Caco-2 (cell line): ENCODE measurements around the gene PTPRN2. TPM values are rescaled to one million over a fixed set of nuclear protein-coding genes. Genes with fewer than 3 reads are reported as not detected.

Experiments
- BruUV-seq: library from RNA; stranded (reverse); fragments of 400-500 nt; replicated peaks from 2 replicates; lab custom pipeline; 2021; lab: Mats Ljungman, UMichigan
- CTCF ChIA-PET: fragments of 300-600 bp; sonication (Branson Sonifier 250); formaldehyde crosslinking; loops from one replicate; lab custom pipeline; 2022; ENCODE audit warnings: antibody characterized with exemption; lab: Charles Lee
- POLR2A ChIA-PET: fragments of 300-600 bp; sonication (Branson Sonifier 250); formaldehyde crosslinking; loops from one replicate; lab custom pipeline; 2022; ENCODE audit warnings: antibody characterized with exemption; lab: Charles Lee
- DNase-seq, 2 experiments: peaks; one replicate each; pipeline versions ENCODE4 v3.0.0 to v3.0.0-alpha.2; 2020 to 2022
- H3K27me3 ChIP-seq: replicated peaks from 2 replicates; pipeline ENCODE4 v1.6.0; 2011; ENCODE audit warnings: low read length; ENCODE audit not compliant: control insufficient read depth, insufficient read depth
- H3K36me3 ChIP-seq: 2 replicates; pipeline ENCODE4 v1.5.1; 2011; ENCODE audit warnings: low read length; ENCODE audit not compliant: control insufficient read depth, insufficient read depth
- H3K4me1 ChIP-seq: fragments of 250-450 bp; sonication (Bioruptor Pico); 2 replicates; pipeline ENCODE4 v1.5.1; 2020; ENCODE audit warnings: mild to moderate bottlenecking
- H3K4me3 ChIP-seq: 2 replicates; pipeline ENCODE4 v1.5.1; 2011; ENCODE audit warnings: low read depth, mild to moderate bottlenecking, control low read depth, low read length
- H3K9me3 ChIP-seq: fragments of 250-450 bp; sonication (Bioruptor Pico); 2 replicates; pipeline ENCODE4 v1.5.1; 2020; ENCODE audit warnings: mild to moderate bottlenecking, moderate library complexity
- H3K27ac Mint-ChIP-seq: one replicate; pipeline ENCODE4 v1.8.0; 2022; ENCODE audit warnings: mixed read lengths; ENCODE audit not compliant: unreplicated experiment
- H3K27me3 Mint-ChIP-seq: one replicate; pipeline ENCODE4 v1.8.0; 2022; ENCODE audit warnings: mixed read lengths; ENCODE audit not compliant: insufficient read depth, unreplicated experiment
- H3K36me3 Mint-ChIP-seq: one replicate; pipeline ENCODE4 v1.8.0; 2022; ENCODE audit warnings: mild to moderate bottlenecking, mixed read lengths; ENCODE audit not compliant: insufficient read depth, unreplicated experiment
- H3K4me1 Mint-ChIP-seq: one replicate; pipeline ENCODE4 v1.8.0; 2022; ENCODE audit warnings: low read depth, mixed read lengths; ENCODE audit not compliant: unreplicated experiment
- H3K4me3 Mint-ChIP-seq: one replicate; pipeline ENCODE4 v1.8.0; 2022; ENCODE audit warnings: mild to moderate bottlenecking, moderate library complexity, mixed read lengths; ENCODE audit not compliant: unreplicated experiment
- H3K9me3 Mint-ChIP-seq: one replicate; pipeline ENCODE4 v1.8.0; 2022; ENCODE audit warnings: mixed read lengths; ENCODE audit not compliant: unreplicated experiment
- CTCF ChIP-seq, 2 experiments: fragments of 200-600 bp in 1 of 2; IDR thresholded peaks; 1 replicate in 1 of 2; 2 replicates in 1 of 2; pipeline versions ENCODE4 v1.5.1 to v1.8.0; 2011 to 2022; ENCODE audit warnings: antibody characterized with exemption in 1 of 2, control low read depth in 1 of 2, inconsistent platforms in 1 of 2, low read depth in 1 of 2, low read length in 1 of 2, mild to moderate bottlenecking in 1 of 2, moderate library complexity in 1 of 2; ENCODE audit not compliant: insufficient read depth in 1 of 2, severe bottlenecking in 1 of 2, unreplicated experiment in 1 of 2
- intact Hi-C: fragments of 100-400 bp; cut with micrococcal nuclease; formaldehyde crosslinking; loops from one replicate; pipeline ENCODE4 v1.10.0; 2022; ENCODE audit not compliant: unreplicated experiment
- total RNA-seq: library from RNA; stranded (reverse); gene quantifications from 2 replicates; pipeline ENCODE4 v1.2.3, GENCODE V29; 2022

The PTPRN2 gene
- total RNA-seq, 1 experiment from 2014 or later = 1.4 TPM

GRCh38 chr7:158263110-158263963, 324.3 kb downstream of the PTPRN2 start:
- H3K4me3 ChIP-seq = no peak overlapping the region
- no peak for TF ChIP-seq CTCF (IDR thresholded peaks at IDR 0.05; ENCODE audit: insufficient read depth in 1 of 2, low read depth in 1 of 2, low read length in 1 of 2, severe bottlenecking in 1 of 2, unreplicated experiment in 1 of 2)

GRCh38 chr7:158262284-158263109, 325.1 kb downstream of the PTPRN2 start:
- no peak overlapping the region for H3K27ac Mint-ChIP-seq
- TF ChIP-seq CTCF (IDR thresholded peaks at IDR 0.05; ENCODE audit: insufficient read depth in 1 of 2, low read depth in 1 of 2, low read length in 1 of 2, severe bottlenecking in 1 of 2, unreplicated experiment in 1 of 2) = no peak
- H3K36me3 Mint-ChIP-seq = peaks cover 5% of the 10 kb centered on the region
- no peaks in the 10 kb centered on the region for H3K4me1 Mint-ChIP-seq
- H3K27me3 Mint-ChIP-seq = no peaks in the 10 kb centered on the region
- peaks cover 14% of the 10 kb centered on the region for H3K9me3 Mint-ChIP-seq
- DNase-seq = no peak
- POLR2A ChIA-PET = no interaction called here
- no TSS peak for BruUV-seq
- no peaks in the 10 kb centered on the region for H3K9me3 ChIP-seq
- no peaks in the 10 kb centered on the region for H3K36me3 ChIP-seq
- intact Hi-C loops = no loop called here
- no peak overlapping the region for H3K4me3 Mint-ChIP-seq
- H3K4me3 ChIP-seq = no peak overlapping the region
- H3K4me1 ChIP-seq = no peaks in the 10 kb centered on the region
- no peaks in the 10 kb centered on the region for H3K27me3 ChIP-seq
- CTCF ChIA-PET = no interaction called here

More at GRCh38 chr7:158263110-158263963, 324.3 kb downstream of the PTPRN2 start:
- Histone ChIP-seq H3K27me3 (no peaks in the 10 kb centered on the region), H3K36me3 (no peaks in the 10 kb centered on the region), H3K4me1 (no peaks in the 10 kb centered on the region), H3K9me3 (no peaks in the 10 kb centered on the region)
- Mint-ChIP-seq H3K4me3 (no peak overlapping the region), H3K4me1 (no peaks in the 10 kb centered on the region), H3K27ac (no peak overlapping the region), H3K36me3 (peaks cover 2% of the 10 kb centered on the region), H3K9me3 (peaks cover 8% of the 10 kb centered on the region), H3K27me3 (no peaks in the 10 kb centered on the region)
- DNase-seq = no peak
- BruUV-seq = no TSS peak
- intact Hi-C loops = no loop called here
- POLR2A ChIA-PET = no interaction called here
- CTCF ChIA-PET = no interaction called here

DNA sequence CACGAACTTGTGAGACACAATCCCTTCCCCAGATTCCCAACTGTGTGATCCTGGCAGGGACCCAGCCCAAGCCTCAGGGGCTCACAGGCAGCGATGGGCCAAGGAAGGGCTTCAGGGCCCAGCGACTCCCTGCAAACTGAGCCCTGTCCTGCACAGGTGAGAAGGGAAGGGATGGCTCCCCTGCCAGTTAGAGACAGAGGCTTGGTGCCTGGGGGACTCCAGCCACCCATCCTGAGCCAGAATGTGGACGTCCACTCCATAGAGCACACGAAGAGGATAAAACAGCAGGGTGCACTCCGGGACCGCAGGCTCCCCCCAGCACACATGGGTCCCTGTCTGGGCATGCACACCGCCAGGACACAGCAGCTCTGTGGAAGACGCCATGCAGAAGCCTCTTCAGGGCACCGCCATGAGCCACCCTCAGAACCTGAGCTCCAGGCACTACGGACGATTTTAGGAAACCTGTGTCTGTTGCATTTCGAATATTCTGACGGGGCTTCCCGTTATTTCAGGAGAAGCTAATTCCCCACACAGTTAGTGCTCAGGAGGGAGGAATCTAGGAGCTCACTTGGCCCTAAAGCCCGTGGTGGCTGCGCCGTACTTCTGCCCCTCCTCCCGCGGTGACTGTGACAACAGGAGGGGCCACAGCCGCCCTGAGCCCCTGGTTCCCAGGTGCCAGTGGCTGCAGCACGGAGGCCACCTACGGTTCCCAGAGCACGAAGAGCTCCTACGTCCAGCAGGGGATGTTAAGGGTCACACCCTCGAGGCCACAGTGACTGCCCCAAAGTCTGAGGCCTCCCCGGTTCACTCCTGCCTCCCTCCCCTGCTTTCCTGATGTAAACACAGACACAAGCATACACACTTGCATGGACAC, 326.0 kb downstream of the PTPRN2 start:
- intact Hi-C loops = no loop called here
- Histone ChIP-seq H3K4me1 (no peaks in the 10 kb centered on the region), H3K36me3 (no peaks in the 10 kb centered on the region), H3K9me3 (no peaks in the 10 kb centered on the region), H3K27me3 (no peaks in the 10 kb centered on the region), H3K4me3 (no peak overlapping the region)
- peaks cover 14% of the 10 kb centered on the region for H3K9me3 Mint-ChIP-seq
- ChIA-PET CTCF (no interaction called here), POLR2A (no interaction called here)
- H3K4me1 Mint-ChIP-seq = no peaks in the 10 kb centered on the region
- no peak for TF ChIP-seq CTCF (IDR thresholded peaks at IDR 0.05; ENCODE audit: insufficient read depth in 1 of 2, low read depth in 1 of 2, low read length in 1 of 2, severe bottlenecking in 1 of 2, unreplicated experiment in 1 of 2)
- H3K27ac Mint-ChIP-seq = no peak overlapping the region
- DNase-seq = no peak
- no TSS peak for BruUV-seq
- no peaks in the 10 kb centered on the region for H3K27me3 Mint-ChIP-seq
- H3K4me3 Mint-ChIP-seq = no peak overlapping the region
- H3K36me3 Mint-ChIP-seq = peaks cover 5% of the 10 kb centered on the region
